HG02610 (cell line): ENCODE data around the gene NKX1-2.

Experiments used
- ATAC-seq: cut with Tn5 transposase; IDR thresholded peaks from one replicate; pipeline ENCODE4 v1.9.1; 2021; ENCODE audit warnings: mild to moderate bottlenecking, moderate library complexity; ENCODE audit not compliant: unreplicated experiment

Gene NKX1-2

DNA sequence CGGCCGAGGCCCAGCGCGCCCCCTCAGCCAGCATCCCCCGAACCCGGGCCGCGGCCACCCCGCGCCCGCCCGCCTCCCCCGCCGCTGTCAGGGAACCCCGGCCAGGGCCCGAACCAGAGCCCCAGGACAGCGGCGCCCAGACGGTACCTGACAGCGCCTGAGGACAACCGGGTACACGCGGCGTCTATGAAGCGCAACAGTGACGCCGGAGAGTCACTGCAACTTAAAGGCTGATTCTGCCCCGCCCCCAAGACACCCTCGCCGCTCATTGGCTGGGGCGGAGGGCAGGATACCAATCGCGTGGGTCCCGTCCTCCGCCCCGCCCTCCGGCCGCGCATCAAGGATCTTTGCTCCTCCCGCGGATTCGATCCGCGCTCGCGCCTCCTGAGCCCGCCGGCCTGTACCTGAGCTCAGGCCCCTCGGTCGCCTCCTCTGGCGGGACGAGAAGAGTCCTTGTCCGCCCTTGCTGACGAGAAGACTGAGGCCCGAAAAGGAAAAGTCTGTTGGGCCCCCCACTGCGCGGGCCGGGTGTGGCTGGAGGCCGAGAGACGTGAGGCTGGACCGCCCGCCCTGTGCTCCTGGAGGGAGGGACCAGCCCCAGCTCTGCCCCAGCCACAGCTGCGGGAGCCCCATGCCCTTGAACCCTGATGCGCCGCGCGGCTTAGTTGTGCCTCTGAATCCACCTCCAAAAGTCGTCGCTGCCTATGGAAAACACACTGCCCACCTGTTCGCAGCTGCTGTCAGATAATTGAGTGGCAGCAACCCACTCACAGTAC, 30.9 kb downstream of the NKX1-2 start, which contains the start of gene OAT:
OAT (minus strand) TSS at position 198 of the 776 bp plus-strand sequence. CDS start 6,752 bp downstream, outside the sequence.
- peak; percentile 96 for ATAC-seq

- ATAC-seq, result no peak
Observed at GRCh38 chr10:124417895-124418725, 31.7 kb downstream of the NKX1-2 start.

- ATAC-seq, result no peak
Observed at GRCh38 chr10:124416733-124417132, 33.1 kb downstream of the NKX1-2 start.

DNA sequence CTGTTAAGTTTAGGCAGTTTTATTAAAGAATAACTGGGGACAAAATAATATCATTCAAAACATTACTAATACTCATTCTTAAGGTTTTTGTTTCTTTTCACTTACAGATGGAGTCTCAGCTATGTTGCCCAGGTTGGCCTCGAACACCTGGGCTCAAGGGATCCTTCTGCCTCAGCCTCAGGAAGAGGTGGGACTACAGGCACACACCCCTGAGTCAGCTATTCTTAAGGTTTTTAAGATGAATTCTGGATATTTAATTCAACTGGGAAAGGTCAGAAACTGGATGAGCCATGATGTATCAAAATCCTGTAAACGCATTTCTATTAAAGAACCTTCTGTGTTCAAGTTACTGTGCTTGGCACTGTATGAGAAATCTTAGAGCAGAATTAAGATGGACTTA, 34.6 kb downstream of the NKX1-2 start:
- no peak for ATAC-seq

- ATAC-seq, result no peak
Observed at GRCh38 chr10:124414076-124414475, 35.8 kb downstream of the NKX1-2 start.

DNA sequence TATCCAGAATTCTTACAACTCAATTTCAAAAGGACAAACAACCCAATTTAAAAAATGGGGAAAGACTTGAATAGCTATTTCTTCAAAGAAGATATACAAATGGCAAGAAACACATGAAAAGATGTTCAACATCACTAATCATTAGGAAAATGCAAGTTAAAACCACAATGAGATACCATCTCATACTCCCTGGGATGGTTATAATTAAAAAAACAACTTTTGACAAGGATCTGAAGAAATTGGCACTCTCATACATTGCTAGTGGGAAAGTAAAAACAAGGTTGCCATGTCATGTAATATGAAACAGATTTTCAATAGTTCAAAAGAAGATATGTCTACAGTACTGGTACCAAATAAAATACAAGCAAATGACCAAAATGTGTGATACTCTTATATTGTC, 40.1 kb downstream of the NKX1-2 start:
- no peak for ATAC-seq

GRCh38 chr10:124408357-124408756, 41.5 kb downstream of the NKX1-2 start:
- no peak for ATAC-seq

- no peak for ATAC-seq
Observed at GRCh38 chr10:124407456-124407855, 42.4 kb downstream of the NKX1-2 start.

GRCh38 chr10:124403548-124403947, 46.3 kb downstream of the NKX1-2 start:
- no peak for ATAC-seq

- no peak for ATAC-seq
Observed at GRCh38 chr10:124402273-124402672, 47.6 kb downstream of the NKX1-2 start.

- ATAC-seq, result no peak
Observed at GRCh38 chr10:124401633-124402032, 48.2 kb downstream of the NKX1-2 start.
